ENCODE measurements around the gene TARBP2. TPM values are rescaled to one million over a fixed set of nuclear protein-coding genes. Genes with fewer than 3 reads are reported as not detected.

The TARBP2 gene
- total RNA-seq, 4 donors from 2014 or later = 19.6 to 26.0 (median 22.3) TPM

DNA sequence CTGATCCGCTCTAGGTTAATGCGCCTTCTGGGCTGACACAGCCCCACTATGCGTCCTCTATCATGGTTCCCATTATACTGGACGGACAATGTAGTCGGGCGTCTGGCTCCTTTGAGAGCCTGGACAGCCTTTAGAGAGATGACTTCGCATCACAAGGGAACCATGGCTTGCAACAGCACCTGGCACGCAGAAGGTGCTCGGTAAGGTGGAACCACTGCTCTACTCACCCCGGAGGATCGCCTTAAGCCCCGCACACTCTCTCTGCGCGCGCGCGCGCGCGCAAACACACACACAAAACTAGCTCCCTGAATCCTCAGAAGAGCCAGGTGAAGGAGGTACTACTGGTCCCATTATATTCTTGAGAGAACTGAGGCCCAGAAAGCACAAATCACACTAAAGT is 8.9 kb upstream of the TARBP2 start:
- TF ChIP-seq, protein P1, sequence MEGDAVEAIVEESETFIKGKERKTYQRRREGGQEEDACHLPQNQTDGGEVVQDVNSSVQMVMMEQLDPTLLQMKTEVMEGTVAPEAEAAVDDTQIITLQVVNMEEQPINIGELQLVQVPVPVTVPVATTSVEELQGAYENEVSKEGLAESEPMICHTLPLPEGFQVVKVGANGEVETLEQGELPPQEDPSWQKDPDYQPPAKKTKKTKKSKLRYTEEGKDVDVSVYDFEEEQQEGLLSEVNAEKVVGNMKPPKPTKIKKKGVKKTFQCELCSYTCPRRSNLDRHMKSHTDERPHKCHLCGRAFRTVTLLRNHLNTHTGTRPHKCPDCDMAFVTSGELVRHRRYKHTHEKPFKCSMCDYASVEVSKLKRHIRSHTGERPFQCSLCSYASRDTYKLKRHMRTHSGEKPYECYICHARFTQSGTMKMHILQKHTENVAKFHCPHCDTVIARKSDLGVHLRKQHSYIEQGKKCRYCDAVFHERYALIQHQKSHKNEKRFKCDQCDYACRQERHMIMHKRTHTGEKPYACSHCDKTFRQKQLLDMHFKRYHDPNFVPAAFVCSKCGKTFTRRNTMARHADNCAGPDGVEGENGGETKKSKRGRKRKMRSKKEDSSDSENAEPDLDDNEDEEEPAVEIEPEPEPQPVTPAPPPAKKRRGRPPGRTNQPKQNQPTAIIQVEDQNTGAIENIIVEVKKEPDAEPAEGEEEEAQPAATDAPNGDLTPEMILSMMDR (IDR thresholded peaks at IDR 0.05) = no peak
- ATAC-seq (ENCODE audit: low FRiP score) (no peak), DNase-seq (ENCODE audit: low spot score) (no peak)

DNA sequence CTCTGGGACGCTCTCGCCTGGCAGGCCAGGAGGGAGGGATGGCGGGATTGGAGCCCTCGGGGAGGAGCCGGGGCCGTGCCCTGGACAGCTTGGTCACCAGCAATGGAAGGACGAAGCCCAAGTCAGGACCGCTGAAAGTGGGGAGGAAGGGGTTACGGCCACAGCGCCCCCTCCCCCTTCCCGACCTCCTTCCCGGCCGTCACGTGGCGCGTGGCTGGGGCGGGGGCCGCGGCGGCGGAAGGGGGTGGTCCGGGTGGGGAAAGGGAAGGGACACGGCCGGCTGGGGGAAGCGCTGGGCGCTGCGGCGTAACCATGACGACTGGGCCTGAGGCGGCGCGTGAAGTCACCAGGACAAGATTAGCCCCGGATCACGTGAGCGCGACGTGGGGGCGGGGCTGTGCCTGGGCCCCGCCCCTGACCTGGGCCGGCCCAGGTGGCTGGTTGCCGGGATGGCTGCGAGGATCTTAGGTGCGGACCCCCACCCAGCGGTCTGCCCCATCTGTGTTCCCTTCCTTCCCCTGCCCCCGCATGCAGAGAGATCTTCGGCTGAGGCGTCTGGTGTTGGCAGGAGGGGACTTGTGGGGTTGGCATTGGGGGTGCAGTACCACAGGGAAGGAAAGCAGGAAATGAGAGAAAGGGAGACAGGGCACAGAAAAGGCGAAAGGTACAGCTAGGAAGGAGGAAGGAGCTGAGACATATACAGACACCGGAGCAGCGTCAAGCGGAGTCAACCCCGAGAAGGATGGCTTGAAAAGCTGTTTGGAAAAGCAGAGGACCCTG is 8.1 kb upstream of the TARBP2 start:
- DNase-seq (ENCODE audit: low spot score) (peak; percentile 86), ATAC-seq (ENCODE audit: low FRiP score) (peak; percentile 77)
- TF ChIP-seq, protein P1 (IDR thresholded peaks at IDR 0.05) = no peak

DNA sequence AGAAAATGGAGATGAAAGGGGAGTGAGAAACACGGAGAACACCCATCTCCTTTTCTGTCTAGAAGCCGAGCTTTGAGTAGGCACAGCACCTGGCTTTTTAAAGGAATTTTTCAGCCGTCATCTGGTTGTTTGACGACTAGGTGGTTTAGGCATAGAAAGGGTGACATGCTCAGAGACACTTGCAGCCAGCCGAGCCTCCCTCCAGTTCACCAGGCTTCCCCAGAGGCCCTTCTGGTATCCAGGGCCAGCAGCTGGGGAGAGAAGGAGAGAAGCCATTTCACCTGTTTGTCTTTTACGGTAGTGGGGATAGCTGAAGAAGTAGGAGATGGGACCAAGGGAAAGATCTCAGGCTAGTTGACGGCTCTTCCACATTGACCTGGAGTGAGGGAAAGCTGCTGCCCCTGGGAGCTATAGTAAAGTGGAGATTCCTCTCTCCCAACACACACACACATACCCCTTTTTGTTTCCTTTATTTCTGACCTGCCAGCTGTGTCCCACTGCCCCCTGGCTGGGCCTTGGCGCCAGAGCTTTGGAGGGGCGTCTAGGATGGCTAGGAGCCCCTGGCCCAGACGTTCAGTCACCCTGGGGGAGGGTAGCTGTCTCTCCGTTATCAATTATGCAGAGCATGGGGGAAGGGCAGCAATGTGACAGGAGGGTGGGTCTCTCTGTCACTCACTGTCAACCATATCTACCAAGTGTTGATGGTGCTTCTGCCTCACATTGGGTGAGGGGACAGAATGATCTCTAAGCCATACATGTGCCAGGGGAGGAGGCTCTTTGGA is 7.3 kb upstream of the TARBP2 start:
- TF ChIP-seq, protein P1 (IDR thresholded peaks at IDR 0.05) = no peak
- DNase-seq (ENCODE audit: low spot score) (no peak), ATAC-seq (ENCODE audit: low FRiP score) (no peak)

DNA sequence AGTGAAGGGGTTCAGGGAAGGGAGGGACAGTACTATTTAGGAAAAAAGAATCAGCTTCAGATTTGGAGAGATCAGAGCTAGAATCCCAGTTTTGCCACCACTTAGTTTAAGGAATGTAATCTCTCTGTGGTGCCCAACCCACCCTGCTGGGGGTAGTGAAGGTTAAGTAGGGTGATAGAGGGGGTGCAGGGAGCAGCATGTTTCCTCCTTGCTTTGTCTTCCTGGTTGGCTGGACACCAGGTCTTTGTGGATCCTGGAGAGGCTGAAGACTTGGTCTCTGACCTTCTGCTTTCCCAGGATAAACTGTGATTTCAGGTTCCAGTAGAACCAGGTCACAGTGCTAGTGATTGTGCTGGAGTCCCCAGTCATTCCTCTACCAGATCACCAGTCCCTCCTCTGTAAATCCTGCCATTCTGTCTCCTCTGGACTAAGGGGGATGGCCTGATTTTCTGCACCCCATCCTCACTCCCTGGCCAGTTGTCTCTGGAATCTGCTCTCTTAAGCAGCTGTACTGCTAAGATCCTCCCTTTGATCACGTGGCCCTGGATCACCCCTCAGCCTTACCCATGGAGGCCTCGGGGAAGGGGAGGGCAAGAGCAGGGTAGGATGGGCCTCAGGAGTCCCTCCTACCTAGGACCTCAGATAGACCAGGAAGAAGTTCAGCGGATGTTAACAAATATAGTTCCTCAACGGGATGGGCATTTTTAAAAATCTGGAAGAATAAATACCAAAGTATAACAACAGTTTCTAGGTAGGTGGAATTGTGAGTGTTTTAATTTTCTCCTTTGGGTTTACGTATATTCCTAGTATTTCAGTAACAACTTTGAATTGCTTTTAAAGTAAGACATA is 5.0 kb upstream of the TARBP2 start:
- TF ChIP-seq, protein P1 (IDR thresholded peaks at IDR 0.05) = no peak
- DNase-seq (ENCODE audit: low spot score) (peak; percentile 44), ATAC-seq (ENCODE audit: low FRiP score) (peak; percentile 34)

DNA sequence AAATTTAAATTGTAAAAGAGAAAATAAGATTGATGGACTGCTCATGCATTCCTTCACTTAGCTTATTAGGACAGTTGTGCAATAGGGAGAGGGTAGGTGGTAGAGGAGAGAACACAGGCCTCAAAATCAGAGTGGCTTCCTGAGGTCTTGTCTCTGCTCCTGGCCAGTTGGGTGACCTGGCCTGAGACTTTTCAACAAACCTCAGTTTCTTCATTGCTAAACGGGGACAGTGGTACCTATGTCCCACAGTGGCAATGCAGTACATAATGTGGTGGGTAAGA is 4.4 kb upstream of the TARBP2 start:
- DNase-seq (ENCODE audit: low spot score) = no peak
- no peak for ATAC-seq (ENCODE audit: low FRiP score)
- TF ChIP-seq, protein P1 (IDR thresholded peaks at IDR 0.05) = no peak

DNA sequence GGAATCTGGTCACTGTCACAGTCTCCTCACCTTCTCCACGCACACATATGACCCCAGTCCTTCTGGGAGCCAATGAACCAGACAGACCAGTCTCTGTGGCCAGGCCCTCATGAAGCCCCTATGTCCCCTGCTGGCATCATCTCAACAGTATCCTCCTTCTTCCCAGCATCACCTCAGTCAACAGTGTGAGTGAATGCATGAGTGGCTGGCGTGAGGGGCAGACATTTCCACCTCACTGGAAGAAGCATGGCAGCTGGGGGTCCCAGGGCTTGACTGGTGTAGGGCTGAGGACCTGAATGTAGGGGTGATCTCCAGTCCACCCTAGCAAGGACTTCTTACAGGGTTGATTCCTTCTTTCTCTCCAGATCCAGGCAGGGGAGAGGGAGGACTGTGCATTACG is 3.6 kb upstream of the TARBP2 start:
- TF ChIP-seq, protein P1 (IDR thresholded peaks at IDR 0.05) = no peak
- no peak for DNase-seq (ENCODE audit: low spot score)

More for the DNA sequence above, 3.6 kb upstream of the TARBP2 start:
- ATAC-seq (ENCODE audit: low FRiP score) = no peak
